Left ventricle myocardium inferior (tissue), 1 donor: Measurements from ENCODE around the gene GGN. TPM values are rescaled to one million over a fixed set of nuclear protein-coding genes. Genes with fewer than 3 reads are reported as not detected.

Experiments
- DNase-seq: peaks from one replicate; pipeline ENCODE4 v3.0.0-alpha.2; 2020
- H3K27ac ChIP-seq: fragments of 200-600 bp; replicated peaks from 2 replicates; pipeline ENCODE4 v1.8.0; 2021
- H3K27me3 ChIP-seq: fragments of 200-600 bp; 2 replicates; pipeline ENCODE4 v1.8.0; 2021; ENCODE audit warnings: low read depth
- H3K36me3 ChIP-seq: fragments of 200-600 bp; 2 replicates; pipeline ENCODE4 v1.8.0; 2021
- H3K4me1 ChIP-seq: fragments of 200-600 bp; 2 replicates; pipeline ENCODE4 v1.8.0; 2021
- H3K4me3 ChIP-seq: fragments of 200-600 bp; 2 replicates; pipeline ENCODE4 v1.8.0; 2021; ENCODE audit warnings: mild to moderate bottlenecking, moderate library complexity
- H3K9me3 ChIP-seq: fragments of 200-600 bp; replicated peaks from 2 replicates; pipeline ENCODE4 v1.8.0; 2021
- CTCF ChIP-seq: fragments of 200-600 bp; IDR thresholded peaks from 2 replicates; pipeline ENCODE4 v1.8.0; 2021; ENCODE audit warnings: antibody characterized with exemption, mild to moderate bottlenecking, borderline replicate concordance
- intact Hi-C: fragments of 100-400 bp; cut with micrococcal nuclease; formaldehyde crosslinking; loops from one replicate; pipeline ENCODE4 v1.11.0; 2022
- long read RNA-seq: library from polyadenylated mRNA; unstranded; transcript quantifications from one replicate; pipeline ENCODE4 v2.0.0, GENCODE V29; 2021
- total RNA-seq: library from RNA; stranded (reverse); fragmentation: NEBNext Ultra II Directional; extraction: Animal tissue kit (Norgen Biotek cat#: 25700); gene quantifications from one replicate; pipeline ENCODE4 v1.2.1, GENCODE V29; 2021
- donor health status: DM: no; HTN: yes; CAD: no; lungs with severe emphysema.

GGN gene
- total RNA-seq, result not detected
- long read RNA-seq, partial matches to known transcripts, result 1 of 4 reads
- long read RNA-seq, other reads (novel, unspliced or antisense), result 3 of 4 reads

DNA sequence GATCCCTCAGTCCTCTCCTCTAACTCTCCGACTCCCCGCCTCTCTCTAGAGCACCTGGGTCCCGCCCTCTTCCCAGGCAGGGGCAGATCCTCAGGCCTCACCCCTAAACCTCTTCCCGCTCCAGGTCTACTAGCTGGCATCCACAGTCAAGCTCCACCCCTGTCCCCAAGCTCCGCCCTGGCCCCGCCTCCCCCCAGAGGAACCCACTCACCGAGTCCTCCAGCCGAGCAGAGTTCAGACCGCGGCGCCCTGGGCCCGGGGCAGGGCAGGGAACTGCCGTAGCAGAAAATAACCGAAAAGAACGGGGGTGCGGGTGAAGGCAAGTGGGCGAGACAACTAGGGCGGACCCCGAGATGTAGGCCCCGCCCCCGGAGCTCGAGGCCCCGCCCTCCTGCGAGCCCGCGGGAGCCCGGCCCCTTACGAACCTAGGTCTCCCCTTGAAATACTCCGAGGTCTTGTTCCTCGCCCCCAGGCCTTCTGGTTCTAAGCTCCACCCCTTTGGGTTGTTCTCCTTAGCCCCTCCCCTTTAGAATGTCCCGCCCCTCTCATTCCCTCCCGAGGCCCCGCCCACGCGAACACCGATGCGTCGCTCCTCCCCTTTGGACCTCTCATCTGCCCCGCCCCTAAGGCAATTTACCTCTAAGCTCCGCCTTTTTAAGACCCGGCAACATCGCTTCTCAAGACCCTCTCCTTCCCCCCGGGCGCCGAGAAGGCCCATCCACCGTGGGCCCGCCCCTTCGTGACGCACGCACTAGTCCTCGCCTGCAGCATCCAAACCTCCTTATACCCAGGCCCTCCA is at the start of gene GGN:
GGN (minus strand) TSS at position 485 of the 799 bp plus-strand sequence. CDS start 773 bp downstream, outside the sequence.
- TF ChIP-seq CTCF, result no peak
- Histone ChIP-seq H3K4me3 (peak within 1 kb of the TSS; percentile 66), H3K4me1 (peaks cover 44% of the 10 kb centered on the region), H3K27me3 (peaks cover 45% of the 10 kb centered on the region), H3K9me3 (no peaks in the 10 kb centered on the region), H3K27ac (peak within 1 kb of the TSS; percentile 43), H3K36me3 (peaks cover 37% of the 10 kb centered on the region)
- DNase-seq, result peak; percentile 74
- intact Hi-C loops, result no loop called here

GRCh38 chr19:38437295-38437694 is 49.5 kb upstream of the GGN start:
- H3K4me1 ChIP-seq, result peaks cover 5% of the 10 kb centered on the region
- H3K27me3 ChIP-seq, result peaks cover 83% of the 10 kb centered on the region
- TF ChIP-seq CTCF, result no peak
- DNase-seq, result no peak
- H3K4me3 ChIP-seq, result no peak overlapping the region
- no peaks in the 10 kb centered on the region for H3K9me3 ChIP-seq
- no peak overlapping the region for H3K27ac ChIP-seq
- H3K36me3 ChIP-seq, result no peaks in the 10 kb centered on the region
- intact Hi-C loops, result no loop called here

DNA sequence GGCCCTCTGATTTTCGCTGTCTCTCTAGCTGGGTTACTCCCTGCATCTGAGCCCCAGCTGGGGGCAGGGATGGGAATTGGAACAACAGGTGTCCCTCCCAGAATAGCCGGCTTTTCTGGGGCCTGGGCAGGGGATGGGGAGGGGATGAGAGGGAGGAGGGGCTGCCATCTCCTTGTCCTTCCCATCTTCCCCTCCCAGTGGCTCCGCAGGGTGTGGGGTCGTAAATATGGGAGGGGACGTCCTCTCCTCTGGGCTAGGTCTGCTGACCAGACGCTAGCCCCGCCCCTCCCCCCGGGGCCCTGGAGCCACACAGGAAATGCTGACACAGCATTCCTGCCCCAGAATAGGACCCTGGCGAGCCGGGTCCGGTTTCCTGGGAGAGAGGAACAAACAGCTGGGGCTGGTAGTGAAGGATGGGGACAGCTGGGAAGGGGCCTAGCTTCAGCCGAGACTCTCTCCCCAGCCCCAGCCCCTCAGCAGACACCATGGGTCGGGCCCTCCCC is 46.8 kb upstream of the GGN start:
- Histone ChIP-seq H3K27ac (no peak overlapping the region), H3K27me3 (peaks cover 75% of the 10 kb centered on the region), H3K36me3 (no peaks in the 10 kb centered on the region), H3K4me3 (peak overlapping the region; percentile 36), H3K4me1 (peaks cover 5% of the 10 kb centered on the region), H3K9me3 (no peaks in the 10 kb centered on the region)
- peak; percentile 48 for DNase-seq
- intact Hi-C loops, result no loop called here
- TF ChIP-seq CTCF, result no peak

- no peaks in the 10 kb centered on the region for H3K9me3 ChIP-seq
- peak; percentile 67 for DNase-seq
- peaks cover 68% of the 10 kb centered on the region for H3K27me3 ChIP-seq
- peak within 1 kb of the TSS; percentile 36 for H3K4me3 ChIP-seq
- no peak within 1 kb of the TSS for H3K27ac ChIP-seq
- intact Hi-C loops, result no loop called here
- no peaks in the 10 kb centered on the region for H3K36me3 ChIP-seq
- TF ChIP-seq CTCF, result no peak
- H3K4me1 ChIP-seq, result peaks cover 5% of the 10 kb centered on the region
Observed at GRCh38 chr19:38433268-38433733, 45.5 kb upstream of the GGN start, which contains the start of gene RYR1. TSS of gene RYR1 (plus strand) at chr19:38433691. CDS start at chr19:38433830, 139 bp downstream.

DNA sequence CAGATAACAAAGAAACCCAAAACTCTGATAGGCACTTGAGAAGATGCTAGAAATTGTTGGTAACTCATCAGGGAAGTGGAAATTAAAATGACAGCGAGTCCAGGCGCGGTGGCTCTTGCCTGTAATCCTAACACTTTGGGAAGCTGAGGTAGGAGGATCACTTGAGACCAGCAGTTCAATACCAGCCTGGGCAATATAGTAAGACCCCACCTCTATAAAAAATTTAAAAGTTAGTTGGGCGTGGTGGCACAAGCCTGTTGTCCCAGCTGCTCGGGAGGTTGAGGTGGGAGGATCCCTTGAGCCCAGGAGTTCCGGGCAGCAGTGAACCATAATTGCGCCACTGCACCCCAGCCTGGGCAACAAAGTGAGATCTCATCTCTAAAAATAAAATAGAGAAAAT is 43.1 kb upstream of the GGN start:
- Histone ChIP-seq H3K27me3 (peaks cover 53% of the 10 kb centered on the region), H3K4me3 (no peak overlapping the region), H3K9me3 (no peaks in the 10 kb centered on the region), H3K36me3 (no peaks in the 10 kb centered on the region), H3K4me1 (peaks cover 8% of the 10 kb centered on the region), H3K27ac (no peak overlapping the region)
- intact Hi-C loops, result no loop called here
- DNase-seq, result no peak
- TF ChIP-seq CTCF, result no peak
